Caco-2 (cell line): ENCODE results near the gene PIK3C2G. TPM values are rescaled to one million over a fixed set of nuclear protein-coding genes. Genes with fewer than 3 reads are reported as not detected.

Source experiments
- BruUV-seq: library from RNA; stranded (reverse); fragments of 400-500 nt; replicated peaks from 2 replicates; lab custom pipeline; 2021; lab: Mats Ljungman, UMichigan
- CTCF ChIA-PET: fragments of 300-600 bp; sonication (Branson Sonifier 250); formaldehyde crosslinking; loops from one replicate; lab custom pipeline; 2022; ENCODE audit warnings: antibody characterized with exemption; lab: Charles Lee
- POLR2A ChIA-PET: fragments of 300-600 bp; sonication (Branson Sonifier 250); formaldehyde crosslinking; loops from one replicate; lab custom pipeline; 2022; ENCODE audit warnings: antibody characterized with exemption; lab: Charles Lee
- DNase-seq, 2 experiments: peaks; one replicate each; pipeline versions ENCODE4 v3.0.0 to v3.0.0-alpha.2; 2020 to 2022
- H3K27me3 ChIP-seq: replicated peaks from 2 replicates; pipeline ENCODE4 v1.6.0; 2011; ENCODE audit warnings: low read length; ENCODE audit not compliant: control insufficient read depth, insufficient read depth
- H3K36me3 ChIP-seq: 2 replicates; pipeline ENCODE4 v1.5.1; 2011; ENCODE audit warnings: low read length; ENCODE audit not compliant: control insufficient read depth, insufficient read depth
- H3K4me1 ChIP-seq: fragments of 250-450 bp; sonication (Bioruptor Pico); 2 replicates; pipeline ENCODE4 v1.5.1; 2020; ENCODE audit warnings: mild to moderate bottlenecking
- H3K4me3 ChIP-seq: 2 replicates; pipeline ENCODE4 v1.5.1; 2011; ENCODE audit warnings: low read depth, mild to moderate bottlenecking, control low read depth, low read length
- H3K9me3 ChIP-seq: fragments of 250-450 bp; sonication (Bioruptor Pico); 2 replicates; pipeline ENCODE4 v1.5.1; 2020; ENCODE audit warnings: mild to moderate bottlenecking, moderate library complexity
- H3K27ac Mint-ChIP-seq: one replicate; pipeline ENCODE4 v1.8.0; 2022; ENCODE audit warnings: mixed read lengths; ENCODE audit not compliant: unreplicated experiment
- H3K27me3 Mint-ChIP-seq: one replicate; pipeline ENCODE4 v1.8.0; 2022; ENCODE audit warnings: mixed read lengths; ENCODE audit not compliant: insufficient read depth, unreplicated experiment
- H3K36me3 Mint-ChIP-seq: one replicate; pipeline ENCODE4 v1.8.0; 2022; ENCODE audit warnings: mild to moderate bottlenecking, mixed read lengths; ENCODE audit not compliant: insufficient read depth, unreplicated experiment
- H3K4me1 Mint-ChIP-seq: one replicate; pipeline ENCODE4 v1.8.0; 2022; ENCODE audit warnings: low read depth, mixed read lengths; ENCODE audit not compliant: unreplicated experiment
- H3K4me3 Mint-ChIP-seq: one replicate; pipeline ENCODE4 v1.8.0; 2022; ENCODE audit warnings: mild to moderate bottlenecking, moderate library complexity, mixed read lengths; ENCODE audit not compliant: unreplicated experiment
- H3K9me3 Mint-ChIP-seq: one replicate; pipeline ENCODE4 v1.8.0; 2022; ENCODE audit warnings: mixed read lengths; ENCODE audit not compliant: unreplicated experiment
- intact Hi-C: fragments of 100-400 bp; cut with micrococcal nuclease; formaldehyde crosslinking; loops from one replicate; pipeline ENCODE4 v1.10.0; 2022; ENCODE audit not compliant: unreplicated experiment
- total RNA-seq: library from RNA; stranded (reverse); gene quantifications from 2 replicates; pipeline ENCODE4 v1.2.3, GENCODE V29; 2022
- TF ChIP-seq, protein P1 (sequence below), 2 experiments: fragments of 200-600 bp in 1 of 2; IDR thresholded peaks; 1 replicate in 1 of 2; 2 replicates in 1 of 2; pipeline versions ENCODE4 v1.5.1 to v1.8.0; 2011 to 2022; ENCODE audit warnings: antibody characterized with exemption in 1 of 2, control low read depth in 1 of 2, inconsistent platforms in 1 of 2, low read depth in 1 of 2, low read length in 1 of 2, mild to moderate bottlenecking in 1 of 2, moderate library complexity in 1 of 2; ENCODE audit not compliant: insufficient read depth in 1 of 2, severe bottlenecking in 1 of 2, unreplicated experiment in 1 of 2

Gene PIK3C2G
- total RNA-seq, 1 experiment from 2014 or later, result not detected

DNA sequence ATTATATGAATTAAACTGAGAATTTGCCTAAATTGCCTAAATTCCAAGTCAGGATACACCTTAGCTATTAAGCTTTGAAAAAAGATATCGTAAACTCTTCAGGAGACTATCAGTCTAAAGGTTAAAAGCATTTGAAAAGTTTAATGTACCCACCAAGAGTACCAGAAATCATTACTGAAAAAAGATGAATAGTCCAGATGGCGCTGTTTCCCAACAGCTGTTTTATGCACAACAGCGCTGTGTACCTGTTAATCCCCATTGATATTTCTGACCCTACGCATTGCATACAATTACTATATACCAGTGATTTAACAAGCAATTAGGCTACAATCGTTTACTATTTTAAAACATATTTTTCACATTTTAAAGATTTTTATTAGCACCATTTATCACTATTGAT lies 291.5 kb downstream of the PIK3C2G start:
- BruUV-seq, result no TSS peak
- TF ChIP-seq, protein P1, sequence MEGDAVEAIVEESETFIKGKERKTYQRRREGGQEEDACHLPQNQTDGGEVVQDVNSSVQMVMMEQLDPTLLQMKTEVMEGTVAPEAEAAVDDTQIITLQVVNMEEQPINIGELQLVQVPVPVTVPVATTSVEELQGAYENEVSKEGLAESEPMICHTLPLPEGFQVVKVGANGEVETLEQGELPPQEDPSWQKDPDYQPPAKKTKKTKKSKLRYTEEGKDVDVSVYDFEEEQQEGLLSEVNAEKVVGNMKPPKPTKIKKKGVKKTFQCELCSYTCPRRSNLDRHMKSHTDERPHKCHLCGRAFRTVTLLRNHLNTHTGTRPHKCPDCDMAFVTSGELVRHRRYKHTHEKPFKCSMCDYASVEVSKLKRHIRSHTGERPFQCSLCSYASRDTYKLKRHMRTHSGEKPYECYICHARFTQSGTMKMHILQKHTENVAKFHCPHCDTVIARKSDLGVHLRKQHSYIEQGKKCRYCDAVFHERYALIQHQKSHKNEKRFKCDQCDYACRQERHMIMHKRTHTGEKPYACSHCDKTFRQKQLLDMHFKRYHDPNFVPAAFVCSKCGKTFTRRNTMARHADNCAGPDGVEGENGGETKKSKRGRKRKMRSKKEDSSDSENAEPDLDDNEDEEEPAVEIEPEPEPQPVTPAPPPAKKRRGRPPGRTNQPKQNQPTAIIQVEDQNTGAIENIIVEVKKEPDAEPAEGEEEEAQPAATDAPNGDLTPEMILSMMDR (IDR thresholded peaks at IDR 0.05; ENCODE audit: insufficient read depth in 1 of 2, low read depth in 1 of 2, low read length in 1 of 2, severe bottlenecking in 1 of 2, unreplicated experiment in 1 of 2), result peak in 1 of 2 experiments; percentile 27
- H3K4me3 Mint-ChIP-seq, result no peak overlapping the region
- no peak overlapping the region for H3K27ac Mint-ChIP-seq
- no peak for DNase-seq
- H3K4me1 ChIP-seq, result peaks cover 42% of the 10 kb centered on the region
- CTCF ChIA-PET, result no interaction called here
- H3K9me3 ChIP-seq, result no peaks in the 10 kb centered on the region
- H3K9me3 Mint-ChIP-seq, result no peaks in the 10 kb centered on the region
- H3K27me3 Mint-ChIP-seq, result peaks cover 10% of the 10 kb centered on the region
- H3K36me3 Mint-ChIP-seq, result no peaks in the 10 kb centered on the region
- no peaks in the 10 kb centered on the region for H3K27me3 ChIP-seq
- H3K4me1 Mint-ChIP-seq, result peaks cover 17% of the 10 kb centered on the region
- intact Hi-C loops, result loop anchor here (5.0 to 10.0 kb wide), 2 partner anchors 121 to 228 kb away; no protein-coding TSS in a partner anchor
- no peak overlapping the region for H3K4me3 ChIP-seq
- no peaks in the 10 kb centered on the region for H3K36me3 ChIP-seq
- POLR2A ChIA-PET, result no interaction called here

DNA sequence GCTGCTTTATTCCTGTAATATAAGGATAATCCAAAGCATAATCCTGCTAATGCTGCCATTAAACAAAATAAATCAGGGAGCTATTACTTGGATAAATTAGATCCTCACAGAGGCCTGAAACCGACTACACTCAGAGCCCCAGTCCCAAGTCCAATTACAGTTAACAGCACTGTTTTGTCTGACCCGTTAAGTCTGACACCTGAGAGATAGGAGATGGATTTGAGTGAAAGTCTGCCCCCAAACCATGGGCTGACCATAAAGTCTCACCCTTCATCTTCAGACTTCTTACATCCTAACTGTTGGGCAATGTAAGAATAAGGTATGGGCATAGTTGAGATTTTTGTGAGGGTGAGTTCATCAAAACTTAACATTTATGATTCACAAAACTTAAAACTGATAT lies 294.8 kb downstream of the PIK3C2G start:
- intact Hi-C loops, result loop anchor here (10.0 kb wide), 1 partner anchor 231 kb away; no protein-coding TSS in a partner anchor
- POLR2A ChIA-PET, result no interaction called here
- DNase-seq, result no peak
- Histone ChIP-seq H3K9me3 (no peaks in the 10 kb centered on the region), H3K4me3 (no peak overlapping the region), H3K4me1 (peaks cover 39% of the 10 kb centered on the region), H3K27me3 (no peaks in the 10 kb centered on the region), H3K36me3 (no peaks in the 10 kb centered on the region)
- BruUV-seq, result no TSS peak
- Mint-ChIP-seq H3K36me3 (no peaks in the 10 kb centered on the region), H3K9me3 (no peaks in the 10 kb centered on the region), H3K4me1 (peaks cover 17% of the 10 kb centered on the region), H3K27me3 (no peaks in the 10 kb centered on the region), H3K27ac (no peak overlapping the region), H3K4me3 (no peak overlapping the region)
- TF ChIP-seq, protein P1 (IDR thresholded peaks at IDR 0.05; ENCODE audit: insufficient read depth in 1 of 2, low read depth in 1 of 2, low read length in 1 of 2, severe bottlenecking in 1 of 2, unreplicated experiment in 1 of 2), result no peak
- CTCF ChIA-PET, result no interaction called here

DNA sequence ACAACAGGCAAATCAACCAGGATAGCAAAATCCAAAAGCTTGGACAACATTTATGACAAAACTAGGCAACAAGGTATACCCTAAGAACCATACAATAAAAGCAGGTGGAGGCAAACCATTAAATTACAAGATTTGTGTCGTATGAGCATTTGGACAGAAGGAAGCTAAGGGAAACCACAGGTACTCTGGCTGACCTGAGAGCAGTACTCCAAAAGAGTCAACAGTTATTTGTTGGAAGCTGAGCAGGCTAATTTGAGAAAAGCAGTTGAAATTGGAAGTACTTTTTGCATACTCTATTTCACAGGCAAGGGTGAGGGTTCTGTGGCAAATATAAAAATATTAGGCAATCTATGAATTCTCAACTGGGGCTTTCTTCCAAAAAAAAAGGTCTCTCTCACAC lies 297.9 kb downstream of the PIK3C2G start:
- Histone ChIP-seq H3K4me3 (no peak overlapping the region), H3K9me3 (no peaks in the 10 kb centered on the region), H3K27me3 (no peaks in the 10 kb centered on the region), H3K36me3 (no peaks in the 10 kb centered on the region), H3K4me1 (peaks cover 23% of the 10 kb centered on the region)
- CTCF ChIA-PET, result no interaction called here
- no peak for DNase-seq
- no TSS peak for BruUV-seq
- no peak overlapping the region for H3K4me3 Mint-ChIP-seq
- POLR2A ChIA-PET, result no interaction called here
- H3K27ac Mint-ChIP-seq, result no peak overlapping the region
- intact Hi-C loops, result loop anchor here (10.0 kb wide), 1 partner anchor 234 kb away; no protein-coding TSS in a partner anchor
- TF ChIP-seq, protein P1 (IDR thresholded peaks at IDR 0.05; ENCODE audit: insufficient read depth in 1 of 2, low read depth in 1 of 2, low read length in 1 of 2, severe bottlenecking in 1 of 2, unreplicated experiment in 1 of 2), result no peak
- no peaks in the 10 kb centered on the region for H3K27me3 Mint-ChIP-seq
- peaks cover 10% of the 10 kb centered on the region for H3K4me1 Mint-ChIP-seq
- H3K36me3 Mint-ChIP-seq, result no peaks in the 10 kb centered on the region
- H3K9me3 Mint-ChIP-seq, result no peaks in the 10 kb centered on the region
